Activated T-cell treated with anti-CD3 and anti-CD28 coated beads, Interleukin-2, amount 50 U/mL, for 4 hours (primary cell): ENCODE results near the gene AARSD1. TPM values are rescaled to one million over a fixed set of nuclear protein-coding genes. Genes with fewer than 3 reads are reported as not detected.
"Not testable (repeated sequence)": the region's sequence is repeated elsewhere in the genome, so short reads cannot be mapped to it uniquely, and the experiment has no call there.

Source experiments
- ATAC-seq, 2 donors: fragments of 200-7000 bp; cut with Tn5 transposase; one replicate each; pipeline ENCODE4 v1.10.0; 2021
- DNase-seq: peaks from one replicate; pipeline ENCODE4 v3.0.0-alpha.2; 2020
- H3K27me3 Mint-ChIP-seq: one replicate; pipeline ENCODE4 v1.8.0; 2021; ENCODE audit warnings: low read depth, mixed read lengths
- H3K36me3 Mint-ChIP-seq: one replicate; pipeline ENCODE4 v1.8.0; 2022; ENCODE audit warnings: mixed read lengths; ENCODE audit not compliant: insufficient read depth
- H3K4me1 Mint-ChIP-seq: one replicate; pipeline ENCODE4 v1.8.0; 2021; ENCODE audit warnings: low read depth, mixed read lengths
- H3K4me3 Mint-ChIP-seq: one replicate; pipeline ENCODE4 v1.8.0; 2021; ENCODE audit warnings: mild to moderate bottlenecking, moderate library complexity, mixed read lengths
- H3K9me3 Mint-ChIP-seq: one replicate; pipeline ENCODE4 v1.8.0; 2021; ENCODE audit warnings: mixed read lengths
- total RNA-seq, 3 donors: library from RNA; stranded (reverse); gene quantifications; one replicate each; pipeline ENCODE4 v1.2.1, GENCODE V29; 2021

AARSD1 gene
- total RNA-seq, 3 donors from 2014 or later = 130 to 159 (median 141) TPM

GRCh38 chr17:42918902-42919521 lies 45.2 kb downstream of the AARSD1 start:
- H3K27me3 Mint-ChIP-seq = peaks cover 5% of the 10 kb centered on the region
- DNase-seq (no peak), ATAC-seq (no peak)
- no peaks in the 10 kb centered on the region for H3K9me3 Mint-ChIP-seq
- H3K4me3 Mint-ChIP-seq = no peak overlapping the region
- no peaks in the 10 kb centered on the region for H3K4me1 Mint-ChIP-seq
- H3K36me3 Mint-ChIP-seq = no peaks in the 10 kb centered on the region

DNA sequence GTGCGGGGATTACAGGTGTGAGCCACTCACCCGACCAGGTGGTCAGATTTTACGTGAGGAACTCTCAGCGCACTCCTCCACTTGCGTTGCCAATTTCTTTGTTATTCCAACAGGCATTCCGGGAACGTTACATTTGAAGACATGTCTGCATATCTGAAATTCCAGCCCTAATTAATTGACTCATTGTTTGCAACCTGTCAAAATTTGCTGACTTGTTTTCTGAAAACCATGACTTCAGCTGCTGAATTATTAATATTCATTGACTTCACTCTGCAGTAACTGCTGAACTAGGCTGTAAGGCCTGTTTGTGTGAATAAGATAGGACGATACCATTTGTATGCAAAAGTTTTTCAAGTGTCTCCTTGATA lies 47.0 kb downstream of the AARSD1 start:
- no peaks in the 10 kb centered on the region for H3K9me3 Mint-ChIP-seq
- no peaks in the 10 kb centered on the region for H3K4me1 Mint-ChIP-seq
- no peaks in the 10 kb centered on the region for H3K36me3 Mint-ChIP-seq
- peaks cover 7% of the 10 kb centered on the region for H3K27me3 Mint-ChIP-seq
- H3K4me3 Mint-ChIP-seq = no peak overlapping the region
- DNase-seq (no peak), ATAC-seq (no peak)

- not testable (repeated sequence) for DNase-seq, H3K36me3 Mint-ChIP-seq, H3K4me3 Mint-ChIP-seq, H3K27me3 Mint-ChIP-seq, H3K9me3 Mint-ChIP-seq, ATAC-seq, H3K4me1 Mint-ChIP-seq
These were observed 47.6 kb downstream of the AARSD1 start for GRCh38 chr17:42916388-42917235.

- DNase-seq, H3K36me3 Mint-ChIP-seq, H3K4me1 Mint-ChIP-seq, H3K4me3 Mint-ChIP-seq, H3K9me3 Mint-ChIP-seq, ATAC-seq: not testable (repeated sequence)
- peaks cover 12% of the 10 kb centered on the region for H3K27me3 Mint-ChIP-seq
These were observed 49.0 kb downstream of the AARSD1 start for GRCh38 chr17:42915288-42915687.

GRCh38 chr17:42913981-42914617 lies 50.2 kb downstream of the AARSD1 start:
- no peak for DNase-seq
- no peak overlapping the region for H3K4me3 Mint-ChIP-seq
- no peaks in the 10 kb centered on the region for H3K9me3 Mint-ChIP-seq
- no peaks in the 10 kb centered on the region for H3K36me3 Mint-ChIP-seq
- H3K27me3 Mint-ChIP-seq = peaks cover 16% of the 10 kb centered on the region
- ATAC-seq = no peak
- H3K4me1 Mint-ChIP-seq = no peaks in the 10 kb centered on the region

DNA sequence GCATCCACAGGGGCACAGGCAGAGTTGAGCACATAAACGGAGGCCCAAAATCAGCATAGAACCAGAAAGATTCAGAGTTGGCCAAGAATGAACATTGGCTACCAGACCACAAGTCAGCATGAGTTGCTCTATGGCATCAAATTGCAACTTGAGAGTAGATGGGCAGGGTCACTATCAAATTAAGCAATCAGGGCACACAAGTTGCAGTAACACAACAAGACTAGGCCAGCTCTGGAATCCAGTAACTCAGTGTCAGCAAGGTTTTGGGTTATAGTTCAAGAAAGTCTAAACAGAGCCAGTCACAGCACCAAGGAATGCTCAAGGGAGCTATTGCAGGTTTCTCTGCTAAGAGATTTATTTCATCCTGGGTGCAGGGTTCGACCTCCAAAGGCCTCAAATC lies 50.7 kb downstream of the AARSD1 start:
- Mint-ChIP-seq H3K27me3 (peaks cover 16% of the 10 kb centered on the region), H3K4me3 (no peak overlapping the region), H3K9me3 (no peaks in the 10 kb centered on the region), H3K4me1 (no peaks in the 10 kb centered on the region), H3K36me3 (no peaks in the 10 kb centered on the region)
- no peak for DNase-seq
- no peak for ATAC-seq

GRCh38 chr17:42908872-42909700 lies 55.2 kb downstream of the AARSD1 start:
- H3K27me3 Mint-ChIP-seq = peaks cover 19% of the 10 kb centered on the region

GRCh38 chr17:42906772-42907446 lies 57.3 kb downstream of the AARSD1 start:
- Mint-ChIP-seq H3K4me3 (no peak overlapping the region), H3K4me1 (no peaks in the 10 kb centered on the region), H3K9me3 (no peaks in the 10 kb centered on the region), H3K27me3 (peaks cover 23% of the 10 kb centered on the region), H3K36me3 (no peaks in the 10 kb centered on the region)
- ATAC-seq (no peak), DNase-seq (no peak)

More at GRCh38 chr17:42908872-42909700, 55.2 kb downstream of the AARSD1 start:
- Mint-ChIP-seq H3K36me3 (no peaks in the 10 kb centered on the region), H3K9me3 (no peaks in the 10 kb centered on the region), H3K4me3 (no peak overlapping the region), H3K4me1 (no peaks in the 10 kb centered on the region)
- DNase-seq = no peak
- no peak for ATAC-seq

- no peak for ATAC-seq
- Mint-ChIP-seq H3K4me3 (no peak overlapping the region), H3K4me1 (no peaks in the 10 kb centered on the region), H3K27me3 (peaks cover 19% of the 10 kb centered on the region), H3K9me3 (no peaks in the 10 kb centered on the region), H3K36me3 (no peaks in the 10 kb centered on the region)
- DNase-seq = no peak
These were observed 60.2 kb downstream of the AARSD1 start for GRCh38 chr17:42904110-42904469.

GRCh38 chr17:42901535-42902229 lies 62.6 kb downstream of the AARSD1 start:
- DNase-seq (no peak), ATAC-seq (no peak)
- Mint-ChIP-seq H3K9me3 (no peaks in the 10 kb centered on the region), H3K27me3 (peaks cover 19% of the 10 kb centered on the region), H3K36me3 (no peaks in the 10 kb centered on the region), H3K4me1 (no peaks in the 10 kb centered on the region), H3K4me3 (no peak overlapping the region)

Other genes with a start within 250 kb of the AARSD1 start
- 10 to 100 TPM; 22.2 to 26.5 (median 22.6) TPM for gene EZH1, start 219.4 kb downstream of the AARSD1 start, total RNA-seq
- gene RAMP2, start 203.2 kb downstream of the AARSD1 start, total RNA-seq = not detected
- gene VPS25, start 191.0 kb downstream of the AARSD1 start, total RNA-seq = 100 to 1,000 TPM in 1 of 3 donors, 10 to 100 TPM in 2; 92.6 to 106 (median 98.7) TPM
- under 1 TPM; 0.16 to 0.46 (median 0.38) TPM for gene WNK4, start 183.8 kb downstream of the AARSD1 start, total RNA-seq
- gene COA3, start 165.8 kb downstream of the AARSD1 start, total RNA-seq = 10 to 100 TPM; 52.2 to 56.2 (median 55.1) TPM
- not detected for gene CNTD1, start 165.6 kb downstream of the AARSD1 start, total RNA-seq
- gene BECN1, start 140.2 kb downstream of the AARSD1 start, total RNA-seq = 100 to 1,000 TPM; 101 to 121 (median 112) TPM
- 100 to 1,000 TPM; 361 to 401 (median 376) TPM for gene PSME3, start 131.1 kb downstream of the AARSD1 start, total RNA-seq
- 1 to 10 TPM; 2.7 to 4.1 (median 3.7) TPM for gene AOC2, start 119.9 kb downstream of the AARSD1 start, total RNA-seq
- 1 to 10 TPM; 2.1 to 2.6 (median 2.2) TPM for gene AOC3, start 113.3 kb downstream of the AARSD1 start, total RNA-seq
- gene G6PC1, start 63.7 kb downstream of the AARSD1 start, total RNA-seq = under 1 TPM in 1 of 3 donors, not detected in 2; 0.08 TPM
- under 1 TPM; 0.24 to 0.30 (median 0.25) TPM for gene PTGES3L, start 15.6 kb upstream of the AARSD1 start, total RNA-seq
- 10 to 100 TPM; 14.1 to 17.4 (median 16.7) TPM for gene RUNDC1, start 16.1 kb upstream of the AARSD1 start, total RNA-seq
- 1,000 to 10,000 TPM; 1,553 to 1,718 (median 1,686) TPM for gene RPL27, start 34.0 kb upstream of the AARSD1 start, total RNA-seq
- gene IFI35, start 42.3 kb upstream of the AARSD1 start, total RNA-seq = 10 to 100 TPM; 26.4 to 46.6 (median 34.1) TPM
- 10 to 100 TPM; 11.7 to 15.9 (median 15.5) TPM for gene VAT1, start 57.9 kb upstream of the AARSD1 start, total RNA-seq
- under 1 TPM; 0.13 to 0.33 (median 0.24) TPM for gene RND2, start 60.8 kb upstream of the AARSD1 start, total RNA-seq
- 10 to 100 TPM; 29.5 to 37.4 (median 36.5) TPM for gene BRCA1, start 160.9 kb upstream of the AARSD1 start, total RNA-seq
- 10 to 100 TPM; 26.8 to 31.9 (median 28.0) TPM for gene NBR1, start 206.8 kb upstream of the AARSD1 start, total RNA-seq
- gene TMEM106A, start 247.4 kb upstream of the AARSD1 start, total RNA-seq = 1 to 10 TPM; 7.7 to 8.6 (median 7.9) TPM